NT2/D1 (cell line): ENCODE results near the gene CPN2.

Experiments
- DNase-seq: peaks from one replicate; pipeline ENCODE4 v3.0.0-alpha.2; 2011; ENCODE audit warnings: low read depth, low spot score
- H3K27me3 ChIP-seq: 2 replicates; pipeline ENCODE4 v1.6.0; 2011; ENCODE audit warnings: mild to moderate bottlenecking; ENCODE audit not compliant: insufficient read length, insufficient read depth
- H3K36me3 ChIP-seq: 2 replicates; pipeline ENCODE4 v1.6.1; 2011; ENCODE audit warnings: mild to moderate bottlenecking, low read length, mixed read lengths; ENCODE audit not compliant: insufficient read depth, insufficient read length
- H3K4me1 ChIP-seq: 2 replicates; pipeline ENCODE4 v1.5.1; 2011; ENCODE audit not compliant: insufficient read depth, insufficient read length
- H3K4me3 ChIP-seq: 2 replicates; pipeline ENCODE4 v1.5.1; 2011; ENCODE audit warnings: low read depth; ENCODE audit not compliant: insufficient read length
- H3K9ac ChIP-seq: 2 replicates; pipeline ENCODE4 v1.6.0; 2011; ENCODE audit warnings: low read depth; ENCODE audit not compliant: insufficient read length
- H3K9me3 ChIP-seq: 2 replicates; pipeline ENCODE4 v1.5.1; 2011; ENCODE audit warnings: mild to moderate bottlenecking, low read length; ENCODE audit not compliant: insufficient read depth
- SUZ12 ChIP-seq: IDR thresholded peaks from 2 replicates; pipeline ENCODE4 v1.6.1; 2011; ENCODE audit not compliant: insufficient read length, insufficient read depth; ENCODE audit errors: extremely low read depth
- YY1 ChIP-seq: IDR thresholded peaks from 2 replicates; pipeline ENCODE4 v1.6.1; 2011; ENCODE audit not compliant: insufficient read length, insufficient read depth
- ZNF274 ChIP-seq: IDR thresholded peaks from 2 replicates; pipeline ENCODE4 v1.6.1; 2011; ENCODE audit warnings: mild to moderate bottlenecking, low read depth, low read length

The CPN2 gene

GRCh38 chr3:194312186-194312742 is 38.9 kb downstream of the CPN2 start:
- TF ChIP-seq SUZ12 (no peak), ZNF274 (no peak)
- no peak overlapping the region for H3K9ac ChIP-seq
- peaks cover 20% of the 10 kb centered on the region for H3K4me1 ChIP-seq
- no peaks in the 10 kb centered on the region for H3K36me3 ChIP-seq
- H3K4me3 ChIP-seq = no peak overlapping the region
- peaks cover 9% of the 10 kb centered on the region for H3K27me3 ChIP-seq
- H3K9me3 ChIP-seq = peaks cover 7% of the 10 kb centered on the region
- DNase-seq = no peak

- no peak for DNase-seq
- H3K9ac ChIP-seq = no peak overlapping the region
- peaks cover 9% of the 10 kb centered on the region for H3K27me3 ChIP-seq
- H3K36me3 ChIP-seq = no peaks in the 10 kb centered on the region
- no peaks in the 10 kb centered on the region for H3K9me3 ChIP-seq
- peaks cover 26% of the 10 kb centered on the region for H3K4me1 ChIP-seq
- TF ChIP-seq YY1 (no peak), SUZ12 (no peak), ZNF274 (no peak)
- H3K4me3 ChIP-seq = no peak overlapping the region
These were observed 40.1 kb downstream of the CPN2 start for GRCh38 chr3:194311000-194311399.

GRCh38 chr3:194310060-194310835 is 40.9 kb downstream of the CPN2 start:
- Histone ChIP-seq H3K4me3 (no peak overlapping the region), H3K4me1 (peaks cover 28% of the 10 kb centered on the region), H3K9me3 (no peaks in the 10 kb centered on the region), H3K36me3 (no peaks in the 10 kb centered on the region), H3K9ac (no peak overlapping the region), H3K27me3 (peaks cover 9% of the 10 kb centered on the region)
- TF ChIP-seq SUZ12 (no peak), ZNF274 (no peak), YY1 (no peak)
- DNase-seq = no peak

GRCh38 chr3:194308601-194309449 is 42.3 kb downstream of the CPN2 start:
- TF ChIP-seq YY1 (no peak), ZNF274 (no peak), SUZ12 (no peak)
- Histone ChIP-seq H3K27me3 (peaks cover 15% of the 10 kb centered on the region), H3K4me1 (peaks cover 21% of the 10 kb centered on the region), H3K9ac (no peak overlapping the region), H3K9me3 (peaks cover 7% of the 10 kb centered on the region; the same call in 1 of the 2 replicates), H3K36me3 (no peaks in the 10 kb centered on the region), H3K4me3 (no peak overlapping the region)
- DNase-seq = no peak

- TF ChIP-seq ZNF274 (no peak), YY1 (no peak), SUZ12 (no peak)
- no peak overlapping the region for H3K9ac ChIP-seq
- H3K4me1 ChIP-seq = peaks cover 17% of the 10 kb centered on the region
- DNase-seq = no peak
- H3K9me3 ChIP-seq = peaks cover 9% of the 10 kb centered on the region; the same call in 1 of the 2 replicates
- H3K4me3 ChIP-seq = no peak overlapping the region
- H3K36me3 ChIP-seq = no peaks in the 10 kb centered on the region
- peaks cover 23% of the 10 kb centered on the region for H3K27me3 ChIP-seq
These were observed 43.3 kb downstream of the CPN2 start for GRCh38 chr3:194307849-194308248.

GRCh38 chr3:194306771-194307640 is 44.1 kb downstream of the CPN2 start:
- peaks cover 9% of the 10 kb centered on the region; the same call in 1 of the 2 replicates for H3K9me3 ChIP-seq
- TF ChIP-seq YY1 (no peak), SUZ12 (no peak), ZNF274 (no peak)
- peaks cover 20% of the 10 kb centered on the region for H3K27me3 ChIP-seq
- no peak overlapping the region for H3K4me3 ChIP-seq
- no peak overlapping the region for H3K9ac ChIP-seq
- H3K4me1 ChIP-seq = peaks cover 17% of the 10 kb centered on the region
- no peaks in the 10 kb centered on the region for H3K36me3 ChIP-seq
- DNase-seq = no peak
